Activated T-cell treated with anti-CD3 and anti-CD28 coated beads, Interleukin-2, amount 50 U/mL, for 72 hours (primary cell): ENCODE data around the gene ICA1. TPM values are rescaled to one million over a fixed set of nuclear protein-coding genes. Genes with fewer than 3 reads are reported as not detected.
"Not testable (repeated sequence)": the region's sequence is repeated elsewhere in the genome, so short reads cannot be mapped to it uniquely, and the experiment has no call there.

Experiments
- ATAC-seq, 2 donors: fragments of 150-1000 bp; cut with Tn5 transposase; replicated peaks in 1 of 2; 2 replicates each; pipeline ENCODE4 v1.10.0; 2021; ENCODE audit warnings: moderate library complexity in 2 of 2, mild to moderate bottlenecking in 1 of 2
- DNase-seq, 2 donors: peaks; one replicate each; pipeline ENCODE4 v3.0.0; 2021 to 2022; ENCODE audit warnings: mixed read lengths in 1 of 2
- H3K27ac Mint-ChIP-seq: one replicate; pipeline ENCODE4 v1.8.0; 2022; ENCODE audit warnings: mild to moderate bottlenecking, moderate library complexity, mixed read lengths
- H3K27me3 Mint-ChIP-seq: one replicate; pipeline ENCODE4 v1.8.0; 2022; ENCODE audit warnings: low read depth, mixed read lengths
- H3K36me3 Mint-ChIP-seq, 2 donors: one replicate each; pipeline ENCODE4 v1.8.0; 2022; ENCODE audit warnings: mixed read lengths in 2 of 2, mild to moderate bottlenecking in 1 of 2; ENCODE audit not compliant: insufficient read depth in 2 of 2
- H3K4me1 Mint-ChIP-seq: one replicate; pipeline ENCODE4 v1.8.0; 2022; ENCODE audit warnings: low read depth, mixed read lengths
- H3K4me3 Mint-ChIP-seq, 2 donors: one replicate each; pipeline ENCODE4 v1.8.0; 2022; ENCODE audit warnings: mild to moderate bottlenecking in 2 of 2, mixed read lengths in 2 of 2, moderate library complexity in 2 of 2
- H3K9me3 Mint-ChIP-seq, 2 donors: one replicate each; pipeline ENCODE4 v1.8.0; 2022; ENCODE audit warnings: mixed read lengths in 2 of 2
- total RNA-seq, 2 donors: library from RNA; stranded (reverse); gene quantifications; one replicate each; pipeline ENCODE4 v1.2.3, GENCODE V29; 2022

The ICA1 gene
- 1 to 10 TPM; 2.7 to 4.6 TPM for total RNA-seq

DNA sequence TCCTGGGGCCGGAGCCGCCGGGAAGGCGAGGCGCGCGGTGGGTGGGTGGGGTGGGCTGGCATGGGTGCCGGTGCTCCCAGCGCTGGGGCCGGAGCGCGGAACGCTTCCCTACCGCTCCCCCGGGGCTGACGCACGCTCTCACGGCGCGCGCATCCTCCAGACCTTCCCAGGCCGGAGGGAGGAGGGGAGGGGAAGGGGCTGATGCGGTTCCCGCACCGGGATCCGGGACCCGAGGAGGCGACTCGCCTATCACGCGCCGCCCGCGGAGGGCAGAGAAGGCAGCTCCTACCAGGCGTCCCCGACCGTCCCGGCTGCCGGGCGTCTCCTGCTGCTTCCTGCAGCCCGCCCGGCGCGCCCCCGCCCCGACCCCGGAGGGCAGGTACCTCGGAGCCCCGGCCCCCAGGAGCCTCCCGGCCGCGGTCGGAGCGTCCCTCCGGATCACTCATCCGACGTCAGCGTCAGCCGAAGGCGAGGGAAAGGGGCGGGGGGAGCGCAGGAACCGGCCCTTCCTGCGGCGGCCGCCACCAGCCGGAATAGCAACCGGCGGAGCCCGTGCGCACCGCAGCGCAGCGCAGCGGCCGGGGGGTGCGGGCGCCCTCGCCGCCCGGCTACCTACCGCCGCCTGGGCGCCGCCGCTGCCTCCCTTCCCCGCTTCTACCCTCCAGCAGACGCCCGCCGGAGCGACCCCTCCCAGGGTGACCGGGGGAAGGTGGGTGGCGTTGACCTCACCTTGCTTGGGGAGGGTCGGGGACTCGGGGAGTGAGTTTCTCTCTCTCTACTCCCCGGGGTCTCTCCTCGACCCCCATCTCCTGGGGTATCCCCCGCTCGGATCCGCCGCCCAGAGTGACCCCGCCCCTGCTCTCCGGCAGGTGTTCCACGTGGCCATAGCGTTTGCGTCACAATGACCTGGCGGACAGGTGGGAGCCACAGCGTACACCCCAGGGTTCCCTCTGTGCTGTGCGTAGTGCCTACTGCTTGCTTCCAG is at the start of gene ICA1:
Gene ICA1 (minus strand): TSS at position 457 of the 985 bp plus-strand sequence. CDS start 26,241 bp downstream, outside the sequence.
- ATAC-seq = peak; percentile 76 to 77
- Mint-ChIP-seq H3K4me3 (peak within 1 kb of the TSS; percentile 83 to 86), H3K27me3 (peaks cover 41% of the 10 kb centered on the region), H3K36me3 (no peaks in the 10 kb centered on the region), H3K4me1 (peaks cover 8% of the 10 kb centered on the region), H3K9me3 (no peaks in the 10 kb centered on the region), H3K27ac (peak within 1 kb of the TSS; percentile 29)
- peak; percentile 38 to 42 for DNase-seq

DNA sequence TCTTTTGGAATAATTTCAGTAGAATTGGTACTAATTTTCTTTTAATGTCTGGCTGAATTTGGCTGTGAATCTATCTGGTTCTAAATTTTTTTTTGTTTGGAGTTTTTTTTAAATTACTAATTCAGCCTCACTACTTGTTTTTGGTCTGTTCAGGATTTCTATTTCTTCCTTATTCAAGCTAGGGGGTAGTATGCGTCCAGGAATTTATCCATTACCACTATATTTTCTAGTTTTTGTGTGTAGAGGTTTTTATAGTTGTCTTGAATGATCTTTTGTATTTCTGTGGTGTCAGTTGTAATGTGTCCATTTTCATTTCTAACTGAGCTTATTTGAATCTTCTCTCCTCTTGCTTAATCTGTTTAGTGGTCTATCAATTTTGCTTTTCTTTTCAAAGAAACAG is 48.9 kb upstream of the ICA1 start:
- peaks cover 35% of the 10 kb centered on the region for H3K27me3 Mint-ChIP-seq
- H3K36me3 Mint-ChIP-seq = peaks cover 1 to 7% of the 10 kb centered on the region in 2 donors
- no peak overlapping the region for H3K27ac Mint-ChIP-seq
- peaks cover 2 to 3% of the 10 kb centered on the region in 2 donors for H3K9me3 Mint-ChIP-seq
- DNase-seq (no peak), ATAC-seq (no peak)
- no peaks in the 10 kb centered on the region for H3K4me1 Mint-ChIP-seq
- H3K4me3 Mint-ChIP-seq = no peak overlapping the region

DNA sequence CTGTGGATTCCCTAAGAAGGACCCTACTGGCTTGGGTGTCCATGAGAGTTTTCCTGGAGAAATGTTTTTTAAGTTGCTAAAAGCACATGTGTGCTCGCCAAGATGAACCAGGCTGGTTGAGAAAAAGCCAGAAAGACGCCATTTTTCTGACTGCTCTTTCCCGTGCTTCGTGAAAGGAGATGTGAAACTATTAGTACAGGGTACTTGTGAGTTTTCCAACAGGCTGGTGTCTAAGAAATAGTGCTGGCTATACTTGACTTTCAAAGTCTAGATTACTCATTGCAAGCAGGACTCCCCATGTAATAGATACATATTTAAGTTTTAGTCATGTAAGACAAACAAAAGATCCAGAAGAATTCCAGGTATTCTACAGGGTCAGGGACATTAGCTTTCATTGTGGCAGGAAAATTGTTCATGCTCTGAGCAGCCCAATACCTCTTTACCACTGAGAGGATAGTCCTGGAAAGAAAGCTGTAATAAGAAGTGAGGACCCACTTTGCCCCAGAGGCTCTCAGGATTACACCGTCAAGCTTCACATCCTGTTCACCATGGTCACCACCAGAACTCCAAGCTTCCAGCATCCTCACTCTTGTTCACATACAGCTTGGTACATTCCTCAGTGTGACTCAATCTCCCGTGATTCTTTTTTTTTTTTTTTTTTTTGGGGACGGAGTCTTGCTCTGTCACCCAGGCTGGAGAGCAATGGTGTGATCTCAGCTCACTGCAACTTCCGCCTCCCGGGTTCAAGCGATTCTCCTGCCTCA is 43.8 kb upstream of the ICA1 start:
- ATAC-seq = no peak
- peaks cover 0 to 2% of the 10 kb centered on the region in 2 donors for H3K9me3 Mint-ChIP-seq

GRCh38 chr7:8305104-8305503 is 43.1 kb upstream of the ICA1 start:
- H3K9me3 Mint-ChIP-seq = peaks cover 0 to 2% of the 10 kb centered on the region in 2 donors
- DNase-seq (no peak), ATAC-seq (no peak)
- H3K27ac Mint-ChIP-seq = no peak overlapping the region
- no peaks in the 10 kb centered on the region for H3K4me1 Mint-ChIP-seq
- no peak overlapping the region for H3K4me3 Mint-ChIP-seq
- H3K36me3 Mint-ChIP-seq = no peaks in the 10 kb centered on the region
- H3K27me3 Mint-ChIP-seq = peaks cover 8% of the 10 kb centered on the region

More for the DNA sequence above, 43.8 kb upstream of the ICA1 start:
- H3K4me1 Mint-ChIP-seq = no peaks in the 10 kb centered on the region
- H3K4me3 Mint-ChIP-seq = no peak overlapping the region
- no peak overlapping the region for H3K27ac Mint-ChIP-seq
- H3K27me3 Mint-ChIP-seq = peaks cover 8% of the 10 kb centered on the region
- no peak for DNase-seq
- no peaks in the 10 kb centered on the region for H3K36me3 Mint-ChIP-seq

GRCh38 chr7:8303904-8304528 is 42.0 kb upstream of the ICA1 start:
- ATAC-seq (no peak), DNase-seq (no peak)
- Mint-ChIP-seq H3K4me1 (no peaks in the 10 kb centered on the region), H3K4me3 (no peak overlapping the region), H3K9me3 (peaks cover 0 to 2% of the 10 kb centered on the region in 2 donors), H3K36me3 (no peaks in the 10 kb centered on the region), H3K27me3 (peaks cover 8% of the 10 kb centered on the region), H3K27ac (no peak overlapping the region)

GRCh38 chr7:8297023-8297422 is 35.1 kb upstream of the ICA1 start:
- H3K27me3 Mint-ChIP-seq = peaks cover 14% of the 10 kb centered on the region
- not testable (repeated sequence) for H3K4me3 Mint-ChIP-seq, H3K36me3 Mint-ChIP-seq, ATAC-seq, H3K27ac Mint-ChIP-seq, H3K4me1 Mint-ChIP-seq, H3K9me3 Mint-ChIP-seq, DNase-seq

- no peaks in the 10 kb centered on the region for H3K4me1 Mint-ChIP-seq
- H3K4me3 Mint-ChIP-seq = no peak overlapping the region
- H3K27ac Mint-ChIP-seq = no peak overlapping the region
- no peaks in the 10 kb centered on the region for H3K9me3 Mint-ChIP-seq
- no peaks in the 10 kb centered on the region for H3K36me3 Mint-ChIP-seq
- H3K27me3 Mint-ChIP-seq = peaks cover 14% of the 10 kb centered on the region
- ATAC-seq = no peak
- DNase-seq = no peak
Measured at GRCh38 chr7:8296362-8296659, 34.3 kb upstream of the ICA1 start.

DNA sequence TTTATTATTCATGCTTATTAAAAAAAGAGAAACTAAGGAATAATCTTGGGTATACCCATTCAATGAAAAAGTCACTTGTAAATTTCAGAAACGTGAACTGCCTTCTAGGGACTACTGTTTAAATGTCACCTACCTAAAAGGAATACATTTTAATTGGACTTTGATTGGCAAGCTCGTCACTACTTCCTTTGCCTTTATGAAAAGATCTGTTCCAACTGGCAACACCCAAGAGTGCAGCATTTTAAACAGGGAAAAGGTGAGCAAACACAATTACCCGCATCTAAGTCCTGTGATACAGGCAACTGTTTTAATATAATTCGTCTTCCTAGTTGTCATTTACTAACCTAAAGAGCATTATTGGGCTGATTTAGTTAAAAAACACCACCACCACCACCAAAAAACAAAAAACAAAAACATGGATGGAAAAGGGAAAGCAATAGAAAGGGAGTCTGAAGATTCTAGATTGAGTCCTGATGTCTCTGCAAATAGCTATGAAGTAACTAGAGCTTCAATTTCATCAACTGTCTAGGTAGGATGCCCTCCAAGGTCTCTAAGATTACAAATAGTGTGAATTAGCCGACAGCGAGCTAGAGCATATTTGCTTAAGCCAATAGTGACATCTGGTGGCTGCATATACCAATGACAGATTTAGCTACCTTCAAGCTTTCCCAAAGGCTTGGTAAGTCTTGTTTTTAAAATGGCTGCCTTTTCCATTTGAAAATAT is 33.8 kb upstream of the ICA1 start:
- DNase-seq = peak; percentile 24 to 39
- H3K36me3 Mint-ChIP-seq = no peaks in the 10 kb centered on the region
- no peaks in the 10 kb centered on the region for H3K4me1 Mint-ChIP-seq
- peak; percentile 83 to 87 for ATAC-seq
- no peak overlapping the region for H3K27ac Mint-ChIP-seq
- H3K27me3 Mint-ChIP-seq = peaks cover 14% of the 10 kb centered on the region
- no peak overlapping the region for H3K4me3 Mint-ChIP-seq
- no peaks in the 10 kb centered on the region for H3K9me3 Mint-ChIP-seq

DNA sequence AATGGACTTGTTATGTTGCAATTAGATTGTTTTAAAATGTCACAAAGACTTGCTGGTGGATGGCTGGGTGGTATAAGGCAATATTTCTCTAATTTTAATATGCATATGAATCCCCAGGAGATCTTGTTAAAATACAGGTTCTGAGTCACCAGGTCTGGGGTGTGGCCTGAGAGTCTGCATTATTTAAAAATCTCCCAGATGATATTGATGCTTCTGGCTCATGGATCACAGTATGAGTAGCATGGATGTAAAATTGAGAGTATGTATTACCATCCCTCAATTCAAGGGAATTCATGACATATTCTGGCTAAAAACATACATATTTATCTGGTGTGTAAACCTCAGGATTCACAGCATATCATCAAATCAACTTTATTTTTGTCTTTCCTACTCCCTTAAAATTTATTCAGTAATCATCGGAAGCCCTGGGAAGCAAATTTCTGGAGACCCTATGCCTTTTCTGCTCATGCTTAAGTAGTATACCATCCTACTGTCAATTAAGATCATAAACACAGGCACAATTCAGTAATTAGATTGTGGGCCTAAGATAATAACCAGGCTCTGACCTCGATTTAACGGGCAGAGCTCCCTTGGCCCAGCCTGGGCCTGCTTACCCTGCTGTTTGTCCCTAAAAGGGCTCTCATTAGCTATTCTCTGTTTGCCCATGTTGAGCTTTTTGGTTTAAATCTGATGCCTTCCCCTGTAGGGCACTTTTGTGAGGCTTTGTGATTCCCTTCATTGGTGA is 29.6 kb upstream of the ICA1 start:
- H3K27ac Mint-ChIP-seq = no peak overlapping the region
- no peaks in the 10 kb centered on the region for H3K36me3 Mint-ChIP-seq
- ATAC-seq (no peak), DNase-seq (no peak)
- H3K27me3 Mint-ChIP-seq = peaks cover 14% of the 10 kb centered on the region
- H3K4me1 Mint-ChIP-seq = no peaks in the 10 kb centered on the region
- no peaks in the 10 kb centered on the region for H3K9me3 Mint-ChIP-seq
- no peak overlapping the region for H3K4me3 Mint-ChIP-seq

- Mint-ChIP-seq H3K36me3 (no peaks in the 10 kb centered on the region), H3K4me1 (no peaks in the 10 kb centered on the region), H3K27me3 (peaks cover 11% of the 10 kb centered on the region), H3K9me3 (no peaks in the 10 kb centered on the region), H3K4me3 (no peak overlapping the region), H3K27ac (no peak overlapping the region)
- no peak for ATAC-seq
- DNase-seq = no peak
Measured at GRCh38 chr7:8290645-8291308, 28.8 kb upstream of the ICA1 start.

GRCh38 chr7:8286118-8286517 is 24.2 kb upstream of the ICA1 start:
- H3K27ac Mint-ChIP-seq = no peak overlapping the region

GRCh38 chr7:8285155-8285554 is 23.2 kb upstream of the ICA1 start:
- Mint-ChIP-seq H3K9me3 (peaks cover 0 to 3% of the 10 kb centered on the region in 2 donors), H3K4me1 (no peaks in the 10 kb centered on the region), H3K27me3 (no peaks in the 10 kb centered on the region), H3K4me3 (no peak overlapping the region), H3K36me3 (no peaks in the 10 kb centered on the region), H3K27ac (no peak overlapping the region)
- DNase-seq (no peak), ATAC-seq (no peak)

More at GRCh38 chr7:8286118-8286517, 24.2 kb upstream of the ICA1 start:
- H3K27me3 Mint-ChIP-seq = no peaks in the 10 kb centered on the region
- peaks cover 0 to 3% of the 10 kb centered on the region in 2 donors for H3K9me3 Mint-ChIP-seq
- ATAC-seq (no peak), DNase-seq (no peak)
- H3K4me1 Mint-ChIP-seq = no peaks in the 10 kb centered on the region
- no peak overlapping the region for H3K4me3 Mint-ChIP-seq
- no peaks in the 10 kb centered on the region for H3K36me3 Mint-ChIP-seq
